Neural progenitor cell (in vitro differentiated cells): ENCODE results near the gene OCEL1. TPM values are rescaled to one million over a fixed set of nuclear protein-coding genes. Genes with fewer than 3 reads are reported as not detected.

Experiments
- DNase-seq: peaks from one replicate; pipeline ENCODE4 v3.0.0-alpha.2; 2016; ENCODE audit warnings: low spot score
- H2AFZ ChIP-seq: fragments of 200-600 bp; sonication (generic); replicated peaks from 2 replicates; pipeline ENCODE4 v1.6.1; 2016; ENCODE audit warnings: antibody characterized with exemption
- H3F3A ChIP-seq: fragments of 200-600 bp; sonication (generic); 2 replicates; pipeline ENCODE4 v1.6.1; 2016; ENCODE audit warnings: antibody characterized with exemption, low read depth
- H3K27ac ChIP-seq: fragments of 200-600 bp; sonication (generic); 2 replicates; pipeline ENCODE4 v1.5.1; 2016; ENCODE audit warnings: mild to moderate bottlenecking
- H3K27me3 ChIP-seq: fragments of 200-600 bp; sonication (generic); 2 replicates; pipeline ENCODE4 v1.6.1; 2016; ENCODE audit warnings: mild to moderate bottlenecking, moderate library complexity
- H3K36me3 ChIP-seq: fragments of 200-600 bp; sonication (generic); 2 replicates; pipeline ENCODE4 v1.5.1; 2016
- H3K4me1 ChIP-seq: fragments of 200-600 bp; sonication (generic); 2 replicates; pipeline ENCODE4 v1.6.1; 2016; ENCODE audit warnings: mixed run types
- H3K4me2 ChIP-seq: fragments of 200-600 bp; sonication (generic); 2 replicates; pipeline ENCODE4 v1.6.1; 2016
- H3K4me3 ChIP-seq: fragments of 200-600 bp; sonication (generic); 2 replicates; pipeline ENCODE4 v1.5.1; 2016
- H3K79me2 ChIP-seq: fragments of 200-600 bp; sonication (generic); 2 replicates; pipeline ENCODE4 v1.6.1; 2016; ENCODE audit warnings: low read depth
- H3K9ac ChIP-seq: fragments of 200-600 bp; sonication (generic); 2 replicates; pipeline ENCODE4 v1.6.1; 2016
- H3K9me3 ChIP-seq: fragments of 200-600 bp; sonication (generic); 2 replicates; pipeline ENCODE4 v1.5.1; 2016; ENCODE audit warnings: low read depth
- H4K20me1 ChIP-seq: fragments of 200-600 bp; sonication (generic); 2 replicates; pipeline ENCODE4 v1.6.1; 2016; ENCODE audit warnings: low read depth
- H3K27ac Mint-ChIP-seq: 3 replicates; pipeline ENCODE4 v1.8.0; 2021; ENCODE audit warnings: mixed read lengths
- H3K27me3 Mint-ChIP-seq: 2 replicates; pipeline ENCODE4 v1.8.0; 2022; ENCODE audit warnings: low read depth, mild to moderate bottlenecking, inconsistent platforms, moderate library complexity, mixed read lengths; ENCODE audit not compliant: insufficient read depth
- H3K36me3 Mint-ChIP-seq: 3 replicates; pipeline ENCODE4 v1.8.0; 2021; ENCODE audit warnings: mixed read lengths
- H3K4me1 Mint-ChIP-seq: 3 replicates; pipeline ENCODE4 v1.8.0; 2021; ENCODE audit warnings: mixed read lengths
- H3K4me3 Mint-ChIP-seq: 3 replicates; pipeline ENCODE4 v1.8.0; 2021; ENCODE audit warnings: mild to moderate bottlenecking, moderate library complexity, mixed read lengths
- H3K9me3 Mint-ChIP-seq: 3 replicates; pipeline ENCODE4 v1.8.0; 2020; ENCODE audit warnings: mixed read lengths
- EZH2 ChIP-seq: fragments of 200-600 bp; sonication (generic); IDR thresholded peaks from 2 replicates; pipeline ENCODE4 v1.6.1; 2017; ENCODE audit warnings: antibody characterized with exemption, mild to moderate bottlenecking, moderate library complexity
- EZH2phosphoT487 ChIP-seq: fragments of 200-600 bp; sonication (generic); IDR thresholded peaks from 2 replicates; pipeline ENCODE4 v1.6.1; 2017; ENCODE audit warnings: antibody characterized with exemption
- total RNA-seq: library from RNA; depleted of rRNA; stranded (reverse); fragments of >200 nt; gene quantifications from 2 replicates; pipeline ENCODE4 v1.2.3, GENCODE V29; 2015; ENCODE audit warnings: low replicate concordance
- TF ChIP-seq, protein P1 (sequence below): fragments of 200-600 bp; sonication (generic); IDR thresholded peaks from 2 replicates; pipeline ENCODE4 v1.5.1; 2017; ENCODE audit warnings: antibody characterized with exemption, mild to moderate bottlenecking

OCEL1 gene
- total RNA-seq, 1 donor from 2014 or later: 4.6 TPM

DNA sequence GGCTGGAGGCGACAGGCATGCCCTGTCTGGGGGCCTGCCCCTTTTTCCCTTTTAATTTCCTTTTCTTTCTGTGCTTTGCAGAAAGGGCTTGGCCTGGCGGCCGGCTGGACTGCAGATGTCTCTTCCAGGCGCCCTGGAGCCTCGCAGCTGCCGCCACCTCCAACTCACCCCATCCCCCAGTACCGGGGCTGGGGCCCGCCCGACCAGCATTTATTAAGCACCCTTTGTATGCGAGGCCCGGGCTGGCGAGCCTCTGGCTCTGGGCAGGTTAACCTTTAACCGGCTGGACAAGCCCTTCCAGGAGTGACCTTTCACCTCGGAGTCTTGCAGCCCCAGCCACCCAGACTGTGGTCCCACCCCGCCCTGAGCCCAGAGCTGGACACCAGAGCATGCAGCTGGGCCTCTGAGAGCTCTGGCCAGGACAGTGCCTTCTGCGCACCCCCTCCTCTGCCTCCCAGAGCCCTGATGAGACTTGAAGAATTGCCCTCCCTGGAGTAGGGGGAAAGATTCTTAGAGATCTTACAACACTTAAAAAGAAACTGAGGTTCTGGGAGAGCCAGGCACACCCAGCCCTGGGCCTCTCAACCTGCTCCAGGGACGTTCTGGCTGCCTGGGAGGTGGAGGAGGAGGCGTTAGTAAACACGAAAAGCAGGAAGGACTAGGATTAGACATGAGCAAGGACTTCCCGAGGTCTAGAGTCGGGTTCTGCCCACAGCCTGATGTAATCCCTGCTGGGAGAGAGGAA is 20.8 kb downstream of the OCEL1 start:
- DNase-seq: no peak
- H4K20me1 ChIP-seq: peaks cover 28% of the 10 kb centered on the region
- H3K4me3 ChIP-seq: peak overlapping the region; percentile 56
- H3K4me2 ChIP-seq: peak overlapping the region; percentile 90
- Mint-ChIP-seq H3K27ac (peak overlapping the region; percentile 98), H3K36me3 (no peaks in the 10 kb centered on the region), H3K4me1 (peaks cover 50% of the 10 kb centered on the region), H3K9me3 (peaks cover 2% of the 10 kb centered on the region), H3K4me3 (peak overlapping the region; percentile 91), H3K27me3 (peaks cover 13% of the 10 kb centered on the region)
- H3K9me3 ChIP-seq: no peaks in the 10 kb centered on the region
- H3K4me1 ChIP-seq: peaks cover 30% of the 10 kb centered on the region
- H3K27me3 ChIP-seq: no peaks in the 10 kb centered on the region
- no peaks in the 10 kb centered on the region for H3K36me3 ChIP-seq
- peaks cover 35% of the 10 kb centered on the region for H3K79me2 ChIP-seq
- no peak overlapping the region for H2AFZ ChIP-seq
- H3K9ac ChIP-seq: no peak overlapping the region
- TF ChIP-seq, protein P1, sequence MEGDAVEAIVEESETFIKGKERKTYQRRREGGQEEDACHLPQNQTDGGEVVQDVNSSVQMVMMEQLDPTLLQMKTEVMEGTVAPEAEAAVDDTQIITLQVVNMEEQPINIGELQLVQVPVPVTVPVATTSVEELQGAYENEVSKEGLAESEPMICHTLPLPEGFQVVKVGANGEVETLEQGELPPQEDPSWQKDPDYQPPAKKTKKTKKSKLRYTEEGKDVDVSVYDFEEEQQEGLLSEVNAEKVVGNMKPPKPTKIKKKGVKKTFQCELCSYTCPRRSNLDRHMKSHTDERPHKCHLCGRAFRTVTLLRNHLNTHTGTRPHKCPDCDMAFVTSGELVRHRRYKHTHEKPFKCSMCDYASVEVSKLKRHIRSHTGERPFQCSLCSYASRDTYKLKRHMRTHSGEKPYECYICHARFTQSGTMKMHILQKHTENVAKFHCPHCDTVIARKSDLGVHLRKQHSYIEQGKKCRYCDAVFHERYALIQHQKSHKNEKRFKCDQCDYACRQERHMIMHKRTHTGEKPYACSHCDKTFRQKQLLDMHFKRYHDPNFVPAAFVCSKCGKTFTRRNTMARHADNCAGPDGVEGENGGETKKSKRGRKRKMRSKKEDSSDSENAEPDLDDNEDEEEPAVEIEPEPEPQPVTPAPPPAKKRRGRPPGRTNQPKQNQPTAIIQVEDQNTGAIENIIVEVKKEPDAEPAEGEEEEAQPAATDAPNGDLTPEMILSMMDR: no peak
- peak; percentile 32 for TF ChIP-seq EZH2
- TF ChIP-seq EZH2phosphoT487: no peak
- H3K27ac ChIP-seq: no peak overlapping the region
- peaks cover 43% of the 10 kb centered on the region for H3F3A ChIP-seq

GRCh38 chr19:17248011-17248776 is 22.2 kb downstream of the OCEL1 start:
- Mint-ChIP-seq H3K27me3 (peaks cover 9% of the 10 kb centered on the region), H3K4me1 (peaks cover 41% of the 10 kb centered on the region), H3K4me3 (peak overlapping the region; percentile 75), H3K27ac (peak overlapping the region; percentile 74), H3K9me3 (peaks cover 2% of the 10 kb centered on the region), H3K36me3 (no peaks in the 10 kb centered on the region)
- Histone ChIP-seq H4K20me1 (peaks cover 16% of the 10 kb centered on the region), H3K27me3 (no peaks in the 10 kb centered on the region), H3K27ac (no peak overlapping the region), H3F3A (peaks cover 37% of the 10 kb centered on the region), H3K4me3 (no peak overlapping the region), H3K4me2 (peak overlapping the region; percentile 4), H3K9ac (no peak overlapping the region), H3K9me3 (no peaks in the 10 kb centered on the region), H3K36me3 (no peaks in the 10 kb centered on the region), H2AFZ (no peak overlapping the region), H3K4me1 (peaks cover 30% of the 10 kb centered on the region), H3K79me2 (peaks cover 21% of the 10 kb centered on the region)
- no peak for TF ChIP-seq EZH2phosphoT487
- no peak for TF ChIP-seq EZH2
- TF ChIP-seq, protein P1: no peak
- DNase-seq: peak; percentile 76

DNA sequence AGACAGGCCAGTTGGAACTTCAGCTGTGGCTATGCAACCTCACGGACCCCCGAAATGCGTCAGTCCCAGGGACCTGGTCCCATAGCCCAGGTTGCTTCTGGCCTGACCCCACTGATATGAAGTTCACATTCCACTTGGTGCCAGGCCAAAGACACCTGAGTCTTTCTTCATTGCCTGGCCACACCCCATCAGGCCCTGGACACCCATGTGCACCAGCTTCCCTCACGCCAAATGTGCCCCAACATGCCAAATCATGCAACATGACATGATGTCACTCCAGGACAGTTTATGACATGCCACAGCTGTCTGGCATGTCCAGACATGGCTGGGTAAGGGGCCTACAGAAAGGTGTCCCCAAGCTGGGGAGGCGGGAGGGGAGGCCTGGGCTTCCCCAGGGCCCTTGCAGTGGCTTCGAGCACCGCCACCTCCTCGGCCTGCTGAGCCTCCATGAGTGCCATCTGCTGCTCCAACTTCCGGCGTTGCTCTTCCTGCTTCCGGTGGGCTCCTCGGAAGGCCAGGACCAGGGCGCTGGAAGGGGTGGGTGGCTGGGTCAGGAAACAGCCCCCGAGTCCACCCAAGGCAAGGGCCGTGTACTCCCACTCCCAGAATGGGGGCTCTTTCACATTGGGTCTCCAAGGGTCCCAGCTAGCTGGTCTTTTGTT is 24.0 kb downstream of the OCEL1 start:
- H3K27ac ChIP-seq: no peak overlapping the region
- DNase-seq: no peak
- peaks cover 31% of the 10 kb centered on the region for H3F3A ChIP-seq
- H3K27me3 ChIP-seq: no peaks in the 10 kb centered on the region
- Mint-ChIP-seq H3K36me3 (no peaks in the 10 kb centered on the region), H3K27ac (no peak overlapping the region), H3K4me3 (no peak overlapping the region), H3K9me3 (peaks cover 2% of the 10 kb centered on the region), H3K4me1 (peaks cover 37% of the 10 kb centered on the region), H3K27me3 (peaks cover 9% of the 10 kb centered on the region)
- no peaks in the 10 kb centered on the region for H3K9me3 ChIP-seq
- H3K36me3 ChIP-seq: no peaks in the 10 kb centered on the region
- no peaks in the 10 kb centered on the region for H4K20me1 ChIP-seq
- no peak overlapping the region for H3K9ac ChIP-seq
- TF ChIP-seq, protein P1: no peak
- TF ChIP-seq EZH2phosphoT487 (no peak), EZH2 (no peak)
- peaks cover 3% of the 10 kb centered on the region for H3K79me2 ChIP-seq
- no peak overlapping the region for H2AFZ ChIP-seq
- H3K4me2 ChIP-seq: no peak overlapping the region
- peaks cover 24% of the 10 kb centered on the region for H3K4me1 ChIP-seq
- H3K4me3 ChIP-seq: no peak overlapping the region
